Stimulated activated CD4-positive, alpha-beta T cell treated with anti-CD3 and anti-CD28 coated beads, Interleukin-4, amount 100 ng/mL, for 1 hour (primary cell): ENCODE results near the gene MEPE.

Experiments
- DNase-seq: peaks from one replicate; pipeline ENCODE4 v3.0.0-alpha.2; 2020

MEPE gene

DNA sequence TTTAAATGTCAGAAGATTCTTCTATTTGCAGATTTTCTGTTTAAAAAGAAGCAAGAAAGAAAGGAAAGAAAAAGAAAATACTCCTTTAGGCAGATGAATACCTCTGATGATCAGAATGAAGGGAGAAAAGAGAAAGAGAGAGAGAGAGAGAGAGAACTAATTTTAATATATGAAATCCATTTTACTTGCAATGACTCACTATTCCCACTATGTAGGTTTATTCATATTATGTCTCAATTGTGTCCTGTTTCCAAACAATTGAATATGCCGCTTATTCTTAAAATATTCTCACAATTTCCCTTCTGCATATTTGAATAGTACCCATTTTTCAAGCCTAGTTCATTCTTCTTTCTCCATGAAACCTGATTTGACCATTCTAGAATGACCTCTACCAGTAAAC is 11.7 kb downstream of the MEPE start:
- DNase-seq: no peak

DNA sequence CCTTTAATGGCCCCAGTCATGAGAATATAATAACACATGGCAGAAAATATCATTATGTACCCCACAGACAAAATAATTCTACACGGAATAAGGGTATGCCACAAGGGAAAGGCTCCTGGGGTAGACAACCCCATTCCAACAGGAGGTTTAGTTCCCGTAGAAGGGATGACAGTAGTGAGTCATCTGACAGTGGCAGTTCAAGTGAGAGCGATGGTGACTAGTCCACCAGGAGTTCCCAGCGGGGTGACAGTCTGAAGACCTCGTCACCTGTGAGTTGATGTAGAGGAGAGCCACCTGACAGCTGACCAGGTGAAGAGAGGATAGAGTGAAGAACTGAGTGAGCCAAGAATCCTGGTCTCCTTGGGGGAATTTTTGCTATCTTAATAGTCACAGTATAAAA is 13.5 kb downstream of the MEPE start:
- no peak for DNase-seq

DNA sequence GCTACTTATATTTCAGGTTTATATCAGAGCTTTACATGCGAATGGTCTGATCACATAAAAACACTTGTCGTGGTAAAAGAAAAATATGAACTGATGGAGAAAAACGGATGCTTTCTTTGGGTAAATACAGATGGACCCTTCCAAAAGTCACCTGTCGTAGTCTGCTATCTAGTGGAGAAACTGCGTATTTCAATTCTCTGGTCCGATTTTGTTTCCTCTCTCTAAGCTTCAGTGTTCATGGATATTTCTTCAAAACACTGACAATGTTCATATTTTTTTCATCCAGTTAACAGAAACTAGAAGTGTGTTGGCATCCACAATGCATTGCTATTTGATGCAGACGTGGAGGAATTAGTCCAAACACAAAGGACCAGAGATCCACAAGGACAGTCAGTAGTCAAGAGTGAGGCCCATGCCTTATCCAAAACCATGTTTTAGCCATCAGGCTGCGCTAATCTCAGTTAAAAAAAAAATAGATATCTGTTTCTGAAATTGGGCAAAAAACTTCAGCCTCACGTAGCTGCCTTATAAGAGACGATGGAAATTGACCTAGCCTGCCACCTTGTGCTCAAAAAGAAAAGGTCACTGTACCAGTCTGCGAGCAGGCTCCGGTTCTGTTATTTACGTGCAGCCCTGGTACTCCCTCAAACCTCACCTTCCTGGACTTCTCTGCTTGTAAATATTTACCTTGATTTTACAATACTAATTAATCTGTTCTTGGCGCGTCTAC is 16.0 kb downstream of the MEPE start:
- no peak for DNase-seq

DNA sequence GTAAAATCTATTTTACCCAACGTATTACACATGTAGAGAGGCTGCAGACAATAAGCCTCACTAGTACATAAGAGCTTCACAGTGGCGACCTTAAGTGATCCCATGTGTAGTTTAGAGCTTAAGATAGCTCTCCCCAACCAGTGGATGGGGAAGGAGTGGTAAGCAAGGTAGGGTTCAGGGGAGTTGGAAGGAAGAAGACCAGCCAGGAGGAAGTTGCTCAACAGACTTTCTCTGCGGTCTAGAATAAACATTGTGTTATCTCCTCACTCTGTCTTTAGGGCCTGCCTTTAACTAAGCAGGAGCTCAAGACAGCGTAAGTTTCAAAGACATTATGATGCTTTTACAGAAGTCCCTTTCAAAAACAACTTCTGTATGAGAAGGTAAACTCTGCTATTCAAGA is 16.8 kb downstream of the MEPE start:
- no peak for DNase-seq

DNA sequence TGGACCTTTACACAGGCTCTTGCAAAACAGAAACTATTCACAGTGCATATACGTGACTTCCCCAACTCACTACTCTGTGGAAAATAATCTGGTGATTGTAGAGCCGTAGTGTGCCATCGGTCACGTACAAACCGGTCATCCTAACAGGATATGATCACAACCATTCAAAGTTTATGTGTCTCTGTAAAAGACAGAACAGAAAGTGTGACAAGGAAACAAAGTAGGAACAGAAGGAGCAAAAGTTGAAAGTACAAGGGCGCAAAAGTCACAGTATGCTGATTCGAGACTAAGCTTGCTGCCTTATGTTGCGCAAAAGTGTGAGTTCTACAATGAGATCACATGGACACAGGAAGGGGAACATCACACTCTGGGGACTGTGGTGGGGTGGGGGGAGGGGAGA is 18.6 kb downstream of the MEPE start:
- no peak for DNase-seq

DNA sequence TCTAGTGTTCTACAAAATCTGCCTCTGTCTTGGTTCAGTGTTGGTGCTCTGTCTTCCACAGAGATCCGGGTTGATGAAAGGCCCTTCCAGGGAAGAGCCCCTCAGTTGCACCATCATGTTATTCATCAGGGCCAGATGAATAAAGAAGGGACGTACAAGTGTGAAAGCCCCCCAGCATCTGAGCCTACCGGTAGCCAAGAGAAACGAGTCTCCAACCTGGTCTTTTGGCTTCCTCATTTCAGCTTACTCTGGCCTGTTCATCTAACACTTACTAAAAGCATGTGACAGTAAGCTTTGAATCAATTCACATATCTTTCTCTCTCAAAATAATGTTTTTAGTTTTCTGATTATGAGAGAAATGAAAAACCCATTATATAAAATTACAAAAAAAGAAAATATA is 19.2 kb downstream of the MEPE start:
- DNase-seq: no peak

DNA sequence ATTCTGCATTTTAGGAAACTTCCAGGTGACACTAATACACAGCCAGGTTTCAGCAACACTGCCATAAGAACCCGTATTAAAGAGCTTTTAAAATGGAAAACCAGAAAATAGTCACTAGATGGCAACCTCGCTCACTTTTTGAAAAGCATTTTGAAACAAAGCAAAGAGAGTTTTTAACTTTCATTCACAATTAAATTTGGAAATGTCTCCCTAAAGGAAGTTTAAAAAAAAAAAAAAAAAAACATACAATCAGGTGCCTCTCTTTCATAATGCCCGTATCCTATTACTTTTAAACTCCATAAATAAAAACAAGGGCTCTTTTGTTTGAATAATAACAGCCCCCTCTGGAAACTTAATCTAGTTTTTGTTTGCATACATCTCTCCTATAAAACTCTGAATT is 20.3 kb downstream of the MEPE start:
- DNase-seq: no peak

DNA sequence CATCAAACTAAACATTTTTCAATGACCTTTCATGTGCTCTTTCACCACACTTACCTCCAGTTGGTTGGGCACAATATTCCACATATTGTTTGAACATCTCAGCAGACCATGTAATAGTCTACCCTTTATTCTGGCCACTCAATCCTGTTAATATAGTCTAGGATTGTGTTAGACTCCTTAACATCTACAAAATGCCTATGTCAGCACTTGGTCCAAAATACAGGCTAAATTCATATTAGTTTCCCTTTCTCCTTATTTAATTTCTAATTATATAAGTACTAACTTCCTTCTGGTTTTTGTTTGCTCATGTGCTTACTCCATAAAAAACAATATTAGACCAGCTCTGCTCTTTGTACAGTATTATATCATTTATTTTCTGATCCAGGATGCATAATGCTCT is 21.1 kb downstream of the MEPE start:
- DNase-seq: no peak

DNA sequence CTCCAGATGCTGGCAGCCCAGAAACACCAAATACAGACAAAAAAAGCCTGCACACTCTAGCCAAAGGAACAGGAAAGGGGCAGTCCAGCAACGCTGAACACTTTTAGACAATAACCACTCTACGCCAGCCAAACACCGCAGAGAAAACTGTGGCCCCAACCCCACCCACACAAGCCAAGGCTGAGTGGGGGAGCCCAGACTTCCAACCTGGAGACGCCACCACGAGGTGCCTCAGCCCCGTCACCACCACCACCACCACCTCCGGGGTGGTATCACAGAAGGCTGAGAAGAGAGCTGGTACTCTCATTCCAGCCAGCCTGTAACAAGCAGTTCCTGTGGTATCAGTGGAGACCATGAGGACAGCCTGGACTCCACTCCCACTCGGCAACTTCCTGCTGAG is 22.8 kb downstream of the MEPE start:
- no peak for DNase-seq

DNA sequence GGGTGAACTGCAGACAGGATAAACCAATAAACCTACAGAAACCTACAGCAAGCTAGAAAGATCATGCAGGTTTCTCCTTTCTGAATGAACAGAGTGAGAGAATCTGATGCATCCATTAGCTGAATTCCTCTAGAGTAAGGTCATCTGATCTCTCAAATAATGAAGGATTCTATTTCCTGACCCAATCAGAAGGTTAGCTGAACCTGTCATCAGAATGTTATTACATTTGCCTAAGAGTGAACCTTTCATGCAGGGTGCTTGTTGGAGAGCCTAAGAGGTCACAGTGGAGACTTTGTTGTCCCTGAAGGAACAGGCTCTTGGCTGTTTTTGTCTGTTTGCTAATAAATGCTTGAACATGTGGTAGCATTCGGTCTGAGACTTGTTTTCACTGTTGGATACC is 24.0 kb downstream of the MEPE start:
- no peak for DNase-seq

DNA sequence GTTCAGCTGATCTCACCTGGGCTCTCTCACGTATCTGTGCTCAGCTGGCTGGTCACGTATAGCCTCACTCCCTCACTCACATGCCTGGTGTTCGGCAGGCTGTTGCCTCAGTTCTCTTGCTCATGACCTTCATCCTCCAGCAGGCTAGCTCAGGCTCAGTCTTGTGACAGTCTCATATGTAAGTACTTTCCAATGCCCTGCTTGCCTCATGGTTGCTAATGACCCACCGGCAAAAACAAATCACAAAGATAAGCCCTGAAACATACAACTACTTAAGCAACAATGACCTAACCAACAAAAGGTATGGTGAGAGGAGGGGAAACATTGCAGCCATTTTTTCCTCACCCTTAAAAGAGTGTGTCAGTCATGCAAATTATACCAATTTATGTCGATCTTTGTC is 25.0 kb downstream of the MEPE start:
- DNase-seq: no peak

DNA sequence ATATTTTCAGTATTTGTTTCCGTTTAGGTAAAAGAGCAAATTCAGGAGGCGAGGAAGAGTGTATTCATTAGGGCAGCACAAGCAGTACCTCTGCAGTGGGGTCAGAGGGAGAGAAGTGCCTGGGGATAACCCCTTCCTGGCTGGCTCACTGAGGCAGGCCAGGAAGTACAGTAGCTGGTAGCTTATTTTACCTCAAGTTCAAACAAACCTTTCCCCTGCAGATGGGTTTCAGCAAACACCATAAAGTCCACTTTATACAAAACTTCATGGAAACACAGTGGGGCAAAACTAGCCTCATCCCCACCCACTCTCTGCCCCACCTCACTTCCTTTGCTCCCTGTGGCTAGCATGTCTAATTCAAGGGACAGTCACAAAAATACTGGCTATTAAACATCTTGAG is 29.5 kb downstream of the MEPE start:
- DNase-seq: no peak

DNA sequence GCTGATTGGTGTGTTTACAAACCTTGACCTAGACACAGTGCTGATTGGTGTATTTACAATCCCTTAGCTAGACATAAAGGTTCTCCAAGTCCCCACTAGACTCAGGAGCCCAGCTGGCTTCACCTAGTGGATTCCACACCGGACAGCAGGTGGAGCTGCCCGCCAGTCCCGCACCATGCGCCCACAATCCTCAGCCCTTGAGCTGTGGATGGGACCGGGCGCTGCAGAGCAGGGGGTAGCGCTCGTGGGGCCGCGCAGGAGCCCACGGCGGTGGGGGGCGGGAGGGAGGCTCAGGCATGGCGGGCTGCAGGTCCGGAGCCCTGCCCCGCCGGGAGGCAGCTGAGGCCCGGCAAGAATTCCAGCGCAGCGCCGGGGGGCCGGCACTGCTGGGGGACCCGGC is 30.7 kb downstream of the MEPE start:
- no peak for DNase-seq

DNA sequence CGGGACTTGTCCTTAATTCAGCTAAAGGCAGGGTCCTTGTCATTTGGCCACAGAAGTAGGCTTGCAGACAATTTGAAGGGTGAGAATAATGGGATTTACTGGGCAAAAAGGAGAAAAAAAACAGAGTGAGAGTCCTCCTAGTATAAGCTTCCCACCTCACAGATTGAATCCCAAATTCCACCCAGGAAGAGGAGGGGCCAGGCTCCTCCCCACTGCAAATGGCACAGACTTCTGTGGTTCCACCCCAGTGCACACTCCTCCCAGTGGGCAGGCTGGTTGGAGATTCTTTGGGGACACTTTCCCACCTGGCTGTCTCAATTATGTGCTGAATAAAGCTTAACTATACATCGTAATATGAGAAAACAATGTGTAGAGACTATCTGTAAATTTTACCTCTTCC is 31.6 kb downstream of the MEPE start:
- DNase-seq: no peak

DNA sequence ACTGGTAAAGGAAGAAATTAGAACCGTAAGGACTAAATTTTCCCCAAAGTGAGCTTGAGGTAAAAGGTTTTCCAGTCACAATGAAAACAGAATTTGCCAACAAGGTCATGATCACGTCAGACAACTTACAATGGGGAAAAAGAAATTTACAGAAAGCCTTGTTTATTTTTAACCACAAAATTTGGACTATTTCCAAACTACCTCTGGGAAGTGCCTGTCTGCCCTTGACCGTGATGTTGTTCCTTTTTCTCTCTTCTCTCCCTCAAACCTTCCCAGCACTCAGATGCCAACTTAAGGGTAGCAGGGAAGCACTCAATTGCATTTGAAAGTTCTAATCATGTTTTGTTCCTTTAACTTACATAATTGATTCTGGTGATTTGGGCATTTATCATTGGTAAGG is 32.5 kb downstream of the MEPE start:
- DNase-seq: no peak

DNA sequence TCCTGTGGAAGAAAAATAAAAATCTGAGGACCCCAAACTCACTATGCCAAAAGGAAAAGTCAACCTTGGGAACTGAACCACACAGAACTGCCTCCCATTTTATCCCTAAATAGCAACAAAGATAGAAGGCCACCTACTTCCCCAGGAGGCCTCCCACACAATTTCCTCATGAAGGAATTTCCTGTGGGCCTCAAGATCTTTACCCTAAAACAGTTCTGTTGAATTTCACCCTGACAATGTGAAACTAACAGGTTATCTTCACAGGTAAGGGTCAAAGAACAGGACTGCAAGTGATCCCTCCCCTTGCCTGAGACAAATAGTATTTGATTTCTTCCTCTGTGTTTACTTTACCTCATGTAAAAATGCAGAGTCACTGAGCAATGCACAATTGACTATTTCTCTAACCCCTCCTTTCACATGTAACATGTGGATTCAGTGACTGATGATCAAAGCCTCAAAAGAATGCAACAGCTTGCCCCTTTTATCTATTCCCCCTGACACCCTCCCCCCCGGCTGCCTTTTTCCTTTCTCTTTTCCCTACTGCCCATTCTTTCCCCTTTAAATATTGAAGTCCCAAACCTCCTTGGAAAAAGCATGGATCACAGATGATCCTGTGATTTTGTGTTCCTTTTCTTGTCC is 33.3 kb downstream of the MEPE start:
- no peak for DNase-seq

DNA sequence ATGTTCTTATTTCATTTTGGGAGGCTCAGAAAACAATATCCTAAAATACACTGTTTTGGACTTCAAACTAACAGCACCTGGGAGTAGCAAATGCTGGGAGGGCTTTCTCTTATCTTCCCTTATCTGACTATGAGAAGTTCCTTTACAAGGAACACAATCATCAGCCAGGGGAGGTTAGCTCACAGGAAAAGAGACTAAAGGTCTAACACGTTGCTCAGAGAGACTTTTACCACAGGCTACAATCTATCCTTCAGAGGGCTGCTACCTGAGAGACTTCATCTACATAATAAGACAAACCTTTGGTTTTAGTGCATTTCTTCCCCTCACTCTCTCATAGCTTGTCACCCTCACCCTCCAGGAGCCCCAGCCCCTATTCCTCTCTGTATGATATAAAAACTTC is 35.8 kb downstream of the MEPE start:
- DNase-seq: no peak

DNA sequence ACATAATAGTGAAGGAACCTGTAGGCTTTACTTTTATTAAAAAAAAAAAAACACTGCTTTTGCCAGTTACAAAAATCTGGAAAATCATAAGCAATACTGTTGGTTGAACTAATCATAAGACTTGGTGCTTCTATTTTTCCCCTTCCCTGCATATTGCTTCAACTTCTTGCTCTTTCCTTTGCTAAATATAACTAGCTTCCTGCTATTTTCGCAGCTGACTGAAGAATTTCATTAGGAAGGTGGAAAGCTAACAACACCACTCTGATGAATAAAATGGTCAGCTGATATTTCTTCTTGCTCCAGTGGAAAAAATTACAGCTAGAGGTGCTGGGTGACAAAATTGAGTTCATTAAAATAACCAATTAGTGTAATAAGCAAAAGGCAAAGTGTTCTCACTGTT is 39.3 kb downstream of the MEPE start:
- DNase-seq: no peak

DNA sequence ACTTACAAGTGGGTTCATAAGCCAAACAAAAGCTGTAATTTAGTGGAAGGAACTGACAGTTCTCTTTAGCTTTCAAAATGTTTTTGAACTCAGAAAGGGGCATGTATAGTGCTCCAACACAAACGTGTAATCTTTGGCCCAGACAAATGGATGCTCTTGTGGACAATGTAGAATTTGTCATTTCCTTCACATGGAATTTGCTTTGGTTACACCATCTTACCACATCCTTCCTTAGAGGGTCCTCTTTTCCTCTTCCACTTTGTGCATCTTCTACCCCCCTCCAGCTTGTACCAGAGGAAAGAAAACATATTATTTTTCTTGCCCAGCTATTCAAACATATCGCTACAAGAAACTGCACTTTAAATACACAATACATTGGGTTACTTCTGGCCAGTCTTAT is 42.4 kb downstream of the MEPE start:
- DNase-seq: no peak

DNA sequence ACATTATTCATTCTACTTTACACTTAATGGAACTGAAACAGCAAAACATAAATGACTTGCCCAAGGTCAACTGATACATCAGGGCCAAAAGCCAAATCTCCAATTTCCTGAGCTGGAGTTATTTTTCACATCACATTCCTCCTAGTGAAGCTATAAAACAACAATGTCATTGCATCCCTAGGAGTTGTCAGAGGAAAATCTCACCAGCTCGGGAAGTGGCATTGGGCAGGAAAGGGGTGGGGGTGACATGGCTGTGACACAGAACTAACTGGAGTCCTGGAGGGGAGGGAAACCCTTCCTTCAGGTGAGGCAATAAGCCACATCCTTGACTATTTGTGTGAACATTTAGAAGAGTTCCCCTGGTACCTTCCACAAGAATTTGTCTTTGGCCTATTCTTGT is 47.3 kb downstream of the MEPE start:
- no peak for DNase-seq

DNA sequence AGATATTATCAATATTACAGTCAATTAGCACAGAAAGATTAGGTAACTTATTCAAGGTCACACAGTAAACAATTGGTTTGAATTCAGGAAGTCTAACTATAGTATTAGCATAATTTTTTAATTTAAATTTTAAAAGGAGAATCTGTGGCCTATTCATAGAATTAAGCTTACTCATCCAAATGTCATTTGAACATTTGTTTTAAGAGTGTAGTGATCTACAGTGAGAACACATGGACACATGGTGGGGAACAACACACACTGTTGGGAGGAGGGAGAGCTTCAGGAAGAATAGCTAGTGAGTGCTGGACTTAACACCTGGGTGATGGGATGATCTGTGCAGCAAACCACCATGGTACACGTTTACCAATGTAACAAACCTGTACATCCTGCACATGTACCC is 48.3 kb downstream of the MEPE start:
- DNase-seq: no peak

DNA sequence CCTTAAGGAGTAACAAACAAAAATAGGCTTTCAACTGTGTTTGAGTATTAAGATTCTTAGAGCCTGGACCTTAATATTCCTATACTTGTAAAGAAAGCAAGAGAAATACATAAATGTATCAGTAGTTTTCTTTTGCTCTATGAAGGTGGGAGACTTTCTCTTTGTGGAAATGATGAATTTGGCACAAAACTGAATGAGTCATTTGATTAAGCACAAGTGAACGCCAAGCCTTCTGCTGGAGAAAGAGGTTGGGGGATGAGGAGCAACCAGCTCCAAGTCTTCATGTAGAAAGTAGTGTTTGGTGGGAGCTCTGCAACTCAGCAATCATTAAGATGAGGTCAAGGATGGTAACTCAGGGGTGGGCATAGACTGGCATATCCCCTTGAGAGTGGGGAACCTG is 49.6 kb downstream of the MEPE start:
- no peak for DNase-seq

DNA sequence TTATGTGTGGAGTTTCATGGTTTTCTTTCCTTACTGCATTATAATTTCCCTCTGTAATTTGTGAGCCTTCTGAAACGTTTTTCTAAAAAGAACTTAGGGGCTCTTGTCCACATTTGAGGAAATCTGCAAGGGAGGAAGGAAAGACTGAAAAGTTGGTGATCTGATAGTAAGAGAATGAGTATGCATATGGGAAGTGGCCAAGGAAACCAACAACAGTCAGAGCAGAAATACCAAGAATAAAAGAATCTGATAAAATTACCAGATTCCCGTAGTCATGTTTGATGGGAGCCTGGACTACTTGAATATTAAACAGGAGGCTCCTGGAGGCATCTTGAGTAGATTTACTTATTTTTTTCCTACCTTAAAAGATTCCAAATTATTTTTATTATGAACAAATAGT is 50.1 kb downstream of the MEPE start:
- no peak for DNase-seq

DNA sequence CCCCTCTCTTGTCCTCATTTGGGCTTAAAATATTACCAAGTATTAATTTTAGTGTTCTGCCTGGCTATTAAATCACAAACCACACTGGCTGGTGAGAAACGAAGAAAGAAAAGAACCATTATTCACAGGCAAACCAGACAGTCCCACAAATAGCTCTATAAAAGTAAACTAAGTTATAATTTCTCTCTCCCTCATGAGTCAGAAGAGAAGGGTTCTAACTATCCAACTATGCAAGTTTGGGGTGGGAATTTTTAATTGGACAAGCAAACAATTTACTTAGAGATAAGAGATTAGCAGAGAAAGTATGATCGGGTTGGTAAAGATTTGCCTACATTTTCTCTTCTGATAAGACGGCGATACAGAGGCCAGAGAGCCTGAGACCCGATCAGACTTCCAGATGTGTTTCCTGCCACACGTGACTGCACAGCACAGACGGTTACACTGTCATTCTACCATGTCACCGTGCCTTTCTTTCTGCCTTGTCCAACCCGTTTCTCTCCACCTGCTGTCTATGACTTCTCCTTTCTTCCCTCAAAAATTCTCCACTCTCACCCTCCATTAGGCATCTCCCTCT is 52.3 kb downstream of the MEPE start:
- DNase-seq: no peak

DNA sequence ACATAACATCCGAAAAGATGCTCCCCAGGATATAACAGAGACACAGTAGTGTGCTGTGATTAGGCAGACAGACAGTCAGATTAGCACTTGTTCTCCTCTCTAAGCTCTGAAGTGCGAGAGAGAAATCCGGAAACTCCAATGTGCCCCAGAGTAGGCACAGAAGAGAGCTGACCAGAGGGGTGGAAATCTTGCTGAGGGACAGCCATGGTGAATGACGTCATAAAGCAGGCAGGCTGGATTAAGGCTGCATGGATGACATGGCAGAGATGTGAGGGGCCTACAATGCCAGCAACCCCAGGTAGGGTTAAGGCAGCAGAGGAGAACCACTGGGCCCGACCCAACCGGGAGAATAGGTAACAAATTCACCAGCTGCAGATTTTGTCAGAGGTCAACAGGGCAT is 53.3 kb downstream of the MEPE start:
- DNase-seq: no peak
